Stimulated activated CD8-positive, alpha-beta memory T cell treated with anti-CD3 and anti-CD28 coated beads, Interleukin-4, amount 100 ng/mL, for 24 hours (primary cell): Measurements from ENCODE around the gene EFHC2.
"Not testable (repeated sequence)": the region's sequence is repeated elsewhere in the genome, so short reads cannot be mapped to it uniquely, and the experiment has no call there.

Experiments
- DNase-seq: peaks from one replicate; pipeline ENCODE4 v3.0.0-alpha.2; 2020; ENCODE audit warnings: low read depth

The EFHC2 gene

DNA sequence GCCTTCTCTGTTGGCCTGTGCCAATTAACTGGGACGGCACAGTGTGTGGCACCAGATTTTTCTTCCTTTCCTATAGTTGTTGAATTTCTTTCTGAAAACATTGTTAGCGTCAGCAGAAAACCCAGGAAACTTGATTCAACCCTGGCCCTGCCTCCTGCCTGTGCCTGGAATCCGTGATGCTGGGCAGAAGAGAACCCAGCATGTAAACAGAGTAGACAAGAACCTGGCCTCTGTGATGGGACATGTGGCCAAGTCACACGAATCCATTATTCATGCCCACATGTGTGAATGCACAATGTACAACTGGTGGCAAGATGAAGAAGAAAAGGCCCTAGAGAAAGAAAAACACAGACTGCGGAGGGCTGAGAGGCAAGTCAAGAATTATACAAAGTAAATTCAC, 111.4 kb downstream of the EFHC2 start:
- no peak for DNase-seq

DNA sequence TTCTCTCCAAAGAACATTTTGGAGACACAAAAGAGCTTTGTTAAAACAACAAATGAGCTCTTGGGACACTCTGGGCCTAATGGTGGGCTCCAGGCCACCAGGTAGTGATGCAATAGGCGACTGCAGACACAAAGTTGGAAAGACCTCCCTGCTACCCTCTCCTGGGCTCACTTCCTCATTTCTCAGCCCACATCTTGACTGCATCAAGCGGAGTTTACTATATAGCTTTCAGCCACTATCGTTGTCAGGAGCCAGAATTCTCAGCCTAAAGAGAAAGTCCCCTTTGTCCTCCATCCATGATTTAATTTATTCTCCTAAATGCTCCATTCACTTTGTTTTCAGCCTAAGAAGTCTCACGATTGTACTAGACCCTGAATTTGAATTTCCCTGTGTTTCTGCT, 114.9 kb downstream of the EFHC2 start:
- no peak for DNase-seq

DNA sequence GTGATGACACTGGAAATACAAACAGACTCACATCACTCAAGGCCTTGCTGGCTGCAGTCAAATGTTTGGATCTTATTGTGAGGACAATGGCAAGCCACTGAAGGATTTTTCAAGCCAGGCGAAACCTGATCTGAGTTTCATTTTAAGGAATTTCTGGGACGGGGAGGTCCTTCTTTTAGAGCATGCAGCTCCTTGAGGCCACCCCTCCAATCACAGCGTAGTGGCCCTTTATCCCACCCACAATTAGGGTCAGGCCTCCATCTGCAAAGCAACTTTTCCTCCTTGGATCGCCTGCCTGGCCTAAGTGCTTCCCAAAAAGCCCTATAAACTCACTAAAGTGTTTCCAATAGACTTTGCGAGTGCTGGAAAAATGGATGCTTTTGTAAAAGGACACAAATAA, 115.5 kb downstream of the EFHC2 start:
- DNase-seq = no peak

DNA sequence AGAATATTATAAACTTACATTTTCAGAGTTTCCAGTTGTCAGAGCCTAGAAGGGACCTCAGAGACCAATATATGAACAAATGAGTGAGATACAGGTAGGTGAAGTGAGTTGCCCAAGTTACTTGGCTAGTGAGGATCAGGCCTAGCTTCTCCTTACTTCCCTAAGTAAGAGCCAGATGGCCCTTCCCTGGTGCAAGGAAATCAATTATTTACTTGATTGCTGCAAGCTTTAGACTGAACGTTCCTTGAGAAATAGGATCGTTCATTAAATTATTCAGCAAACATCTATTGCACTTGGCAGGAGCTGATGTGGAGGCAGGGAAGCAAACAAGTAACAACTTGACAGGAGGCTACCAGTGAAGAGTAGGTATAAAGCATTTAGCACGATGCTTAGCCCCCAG, 117.8 kb downstream of the EFHC2 start:
- no peak for DNase-seq

DNA sequence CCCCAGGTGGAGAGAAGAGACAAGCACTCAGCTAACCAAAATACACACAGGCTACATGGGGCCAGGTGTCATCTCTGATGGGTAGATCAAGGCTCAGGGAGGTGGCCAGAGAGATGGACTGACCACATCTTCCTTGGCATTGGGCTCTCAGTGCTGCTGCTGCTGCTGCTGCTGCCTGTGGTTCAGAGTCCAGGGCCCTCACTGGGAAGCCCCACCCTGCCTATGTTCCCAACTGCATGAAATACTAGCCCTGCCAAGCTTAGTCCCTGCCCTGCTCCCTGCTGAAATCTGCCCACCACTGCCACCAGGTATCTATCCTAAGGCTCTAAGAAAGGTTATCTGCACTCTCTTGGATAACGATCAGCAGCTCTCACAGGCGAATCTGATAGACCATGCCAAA, 118.7 kb downstream of the EFHC2 start:
- DNase-seq = no peak

DNA sequence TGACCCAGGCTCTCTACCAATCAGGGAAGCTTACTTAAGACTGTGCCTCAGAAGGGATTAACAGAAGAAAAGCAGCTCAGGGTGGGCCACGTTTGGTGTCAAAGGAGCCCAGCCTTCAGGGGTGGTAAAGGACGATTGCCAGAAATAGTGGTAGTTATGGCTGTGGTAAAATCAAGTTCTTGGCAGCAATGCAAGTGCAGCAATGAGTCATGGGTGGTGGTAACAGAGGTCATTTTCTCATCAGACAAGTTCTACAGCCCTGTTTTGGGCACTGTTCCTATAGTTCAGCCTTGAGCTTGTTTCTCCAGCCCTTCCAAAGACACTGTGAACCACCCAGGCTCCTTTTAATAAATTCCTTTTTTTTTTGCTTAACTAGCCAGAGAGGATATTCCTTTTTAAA, 120.3 kb downstream of the EFHC2 start:
- DNase-seq = no peak

DNA sequence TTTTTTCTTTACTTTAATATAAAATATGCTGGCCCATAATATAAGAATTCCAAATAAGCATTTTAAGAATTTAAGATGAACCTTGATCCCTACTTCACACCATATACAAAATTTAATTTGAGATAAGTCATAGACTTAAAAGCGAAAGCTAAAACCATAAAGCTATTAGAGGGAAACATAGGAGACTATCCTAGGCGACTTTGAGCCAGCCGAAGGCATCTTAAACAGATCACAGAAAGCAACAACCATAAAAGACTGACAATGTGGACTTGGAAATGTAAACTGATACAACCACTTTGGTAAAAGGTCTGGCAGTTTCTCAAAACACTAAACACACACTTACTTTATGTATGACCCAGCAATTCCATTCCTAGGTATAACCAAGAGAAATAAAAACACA, 125.0 kb downstream of the EFHC2 start:
- DNase-seq = no peak

DNA sequence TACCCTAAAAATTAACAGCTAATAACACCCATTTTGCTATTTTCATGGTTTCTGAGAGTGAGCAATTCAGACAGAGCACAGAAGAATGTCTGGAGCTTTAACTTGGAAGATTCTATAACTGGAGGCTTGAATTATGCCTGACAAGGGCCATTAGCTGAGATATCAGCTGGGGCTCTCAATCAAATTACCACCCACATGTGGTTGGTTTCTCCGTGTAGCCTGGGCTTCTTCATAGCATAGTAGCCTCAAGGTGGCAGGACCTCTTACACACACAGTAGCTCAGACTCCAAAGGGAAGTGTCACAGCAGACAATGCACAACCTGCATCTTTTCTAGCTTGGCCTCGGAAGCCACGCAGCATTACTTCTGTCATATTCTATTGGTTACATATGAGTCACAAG, 127.3 kb downstream of the EFHC2 start:
- DNase-seq = no peak

DNA sequence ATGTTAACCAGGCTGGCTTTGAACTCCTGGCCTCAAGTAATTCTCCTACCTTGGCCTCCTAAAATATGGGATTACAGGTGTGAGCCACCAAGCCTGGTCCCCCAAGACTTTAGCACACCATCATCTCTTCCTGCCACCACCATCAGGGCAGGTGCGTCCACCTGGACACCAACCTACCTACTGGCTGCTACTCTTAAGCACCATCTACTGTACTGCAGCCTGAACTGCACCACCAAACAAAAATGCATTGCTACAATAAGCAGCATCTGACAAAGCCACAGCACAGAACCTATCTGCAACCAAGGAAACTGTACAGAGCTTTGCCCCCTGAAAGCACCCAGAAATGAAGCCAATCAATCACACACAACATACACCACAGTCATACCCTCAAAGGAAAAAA, 139.7 kb downstream of the EFHC2 start:
- DNase-seq = no peak

DNA sequence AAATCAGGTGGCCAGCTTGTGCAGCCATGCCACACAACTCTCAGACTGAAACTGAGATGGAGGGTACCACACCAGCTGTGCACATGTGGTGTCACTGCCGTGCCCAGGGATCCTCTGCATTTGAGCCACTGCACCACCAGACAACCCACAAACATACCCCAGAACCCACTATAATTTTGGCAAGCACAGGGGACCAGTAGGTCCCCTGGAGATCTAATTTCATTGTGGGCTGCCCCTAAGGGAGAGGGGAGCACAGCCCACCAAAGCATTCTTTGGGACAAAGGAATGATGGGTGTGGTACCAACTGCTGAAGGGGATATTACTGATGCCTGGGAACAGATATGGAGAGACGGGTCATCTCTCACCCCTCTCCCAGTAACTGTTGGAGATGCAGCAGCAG, 140.9 kb downstream of the EFHC2 start:
- no peak for DNase-seq

DNA sequence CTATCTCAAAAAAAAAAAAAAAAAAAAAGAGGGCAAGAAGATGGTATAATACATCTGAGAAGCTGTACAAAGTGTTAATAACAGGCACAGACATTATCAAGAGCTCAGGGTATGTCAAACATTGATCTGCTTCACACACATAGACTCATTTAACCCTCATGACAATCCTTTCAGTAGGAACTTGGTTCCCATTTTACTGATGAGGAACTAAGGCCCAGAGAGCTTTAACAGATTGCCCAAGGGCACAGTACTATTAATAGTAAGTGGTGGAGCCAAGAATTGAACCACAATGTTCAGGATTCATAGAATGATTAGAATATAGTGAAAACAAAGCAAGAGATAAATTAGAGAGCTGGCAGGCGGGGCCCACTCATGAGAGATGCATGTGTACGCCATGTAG, 154.4 kb downstream of the EFHC2 start:
- DNase-seq = no peak

DNA sequence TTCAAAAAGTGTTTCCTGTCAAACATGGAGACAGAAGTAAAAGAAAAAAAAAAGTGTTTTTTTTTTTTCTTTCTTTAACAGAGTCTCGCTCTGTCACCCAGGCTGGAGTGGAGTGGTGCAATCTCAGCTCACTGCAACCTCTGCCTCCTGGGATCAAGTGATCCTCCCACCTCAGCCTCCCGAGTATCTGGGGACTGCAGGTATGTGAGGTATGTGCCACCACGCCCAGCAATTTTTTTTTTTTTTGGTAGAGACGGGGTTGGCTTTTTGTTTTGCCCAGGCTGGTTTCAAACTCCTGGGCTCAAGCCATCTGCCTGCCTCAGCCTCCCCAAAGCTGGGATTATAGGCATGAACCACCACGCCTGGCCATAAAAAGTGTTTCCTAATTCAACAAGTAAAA, 155.6 kb downstream of the EFHC2 start:
- DNase-seq = not testable (repeated sequence)

DNA sequence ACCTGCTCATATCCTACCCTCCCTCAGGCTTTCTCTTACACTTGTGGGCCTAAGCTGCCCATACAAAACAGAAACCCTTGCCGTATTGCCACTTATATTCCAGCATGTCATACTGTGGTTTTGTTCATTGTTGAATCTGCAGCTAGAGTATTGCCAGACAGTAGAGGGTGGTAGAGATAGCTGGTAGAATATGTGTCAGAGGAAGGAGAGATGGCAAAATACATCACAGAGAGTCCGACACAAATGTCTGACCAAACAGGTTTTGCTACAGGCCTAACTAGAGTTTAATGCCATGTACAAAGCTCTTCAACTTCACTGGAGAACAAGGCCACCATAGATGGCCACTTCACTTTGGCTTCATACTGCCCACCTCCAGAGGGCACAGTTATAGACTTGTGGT, 160.1 kb downstream of the EFHC2 start:
- DNase-seq = no peak

DNA sequence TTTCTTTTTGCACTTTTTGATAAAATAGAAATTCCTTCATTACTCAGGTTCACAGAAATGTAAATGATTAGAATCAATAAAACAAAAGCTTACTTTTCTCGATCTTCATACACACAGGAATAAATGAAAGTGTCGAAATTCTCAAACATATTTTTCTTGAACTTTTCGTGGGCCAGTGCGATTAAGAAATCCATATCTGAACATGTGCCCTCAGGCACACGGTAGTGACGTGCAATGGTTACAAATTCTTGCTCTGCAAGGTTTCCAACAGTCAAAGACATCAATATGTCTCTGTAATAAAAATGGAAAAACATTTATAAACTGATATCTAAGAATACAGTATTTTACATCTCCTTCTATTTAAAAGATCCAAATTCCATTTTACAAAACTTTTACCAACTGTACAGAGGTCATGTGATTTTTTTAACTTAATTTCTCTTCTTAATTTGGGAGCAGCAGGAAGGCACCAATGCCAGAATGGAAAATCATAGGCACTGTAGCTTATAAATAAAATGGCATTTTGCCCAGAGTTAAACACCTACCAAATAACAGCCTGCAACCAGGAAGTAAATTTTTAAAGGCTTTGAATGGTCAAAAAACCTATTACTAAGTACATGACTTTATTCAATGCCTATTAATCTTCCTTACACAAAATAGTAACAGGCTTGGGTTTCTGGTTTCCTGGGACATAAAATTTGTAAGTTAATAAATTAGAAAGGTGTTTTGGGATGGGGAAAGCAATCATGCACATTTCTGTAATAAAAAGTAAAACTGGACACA, 165.0 kb downstream of the EFHC2 start:
- DNase-seq = no peak

DNA sequence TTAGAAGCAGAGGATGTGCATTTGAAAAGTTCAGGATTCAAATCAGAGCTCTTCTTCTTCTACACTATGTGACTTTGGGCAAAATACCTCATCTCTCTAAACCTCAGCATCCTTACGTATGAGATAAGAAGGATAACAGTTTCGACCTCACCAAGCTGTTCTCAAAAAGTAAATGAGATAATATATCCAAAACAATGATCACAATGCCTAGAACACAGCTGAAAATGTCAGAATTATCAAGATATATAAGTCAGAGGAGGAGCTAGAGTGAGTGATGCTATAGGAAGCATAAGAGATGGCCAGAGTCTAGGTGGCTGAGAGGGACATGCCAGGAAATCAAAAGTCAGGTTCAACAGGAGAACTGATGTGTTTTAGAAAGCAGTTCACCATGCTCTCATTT, 168.0 kb downstream of the EFHC2 start:
- DNase-seq = no peak

DNA sequence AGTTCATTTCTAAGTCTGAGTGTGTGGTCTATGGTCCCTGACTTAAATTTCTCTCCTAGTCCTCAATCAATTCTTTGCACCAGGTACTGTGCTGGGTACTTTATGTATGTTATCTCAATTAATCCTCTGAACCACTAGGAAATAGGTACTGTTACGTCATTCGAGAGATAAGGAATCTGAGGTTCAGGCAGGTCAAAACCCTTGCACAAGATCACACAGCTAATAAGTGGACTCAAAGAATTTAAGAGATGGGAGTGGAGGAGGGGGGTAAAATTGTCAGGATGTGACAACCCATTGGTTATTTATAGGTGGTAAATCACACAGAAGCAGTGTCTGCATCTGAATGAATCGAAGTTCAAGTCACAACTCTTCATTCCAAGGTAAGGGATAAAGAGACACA, 169.4 kb downstream of the EFHC2 start:
- no peak for DNase-seq

DNA sequence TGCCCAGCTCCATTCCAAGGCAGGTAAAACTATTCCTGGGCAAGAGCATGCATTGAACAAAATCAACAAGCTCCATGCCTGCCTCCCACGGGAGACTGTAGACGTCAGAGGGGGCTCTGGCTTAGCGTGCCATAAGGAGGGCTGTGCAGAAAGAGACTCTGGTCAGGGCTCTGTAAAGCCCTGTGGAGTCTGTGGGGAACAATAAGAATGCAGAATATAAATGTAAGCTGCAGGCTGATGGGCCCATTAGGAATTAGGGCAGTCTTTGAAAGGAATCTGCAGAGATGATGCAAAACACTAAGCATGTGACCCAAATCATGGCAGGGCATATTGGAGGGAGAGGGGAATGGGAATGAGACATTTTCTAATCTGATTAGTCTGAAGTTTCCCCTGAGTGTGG, 170.3 kb downstream of the EFHC2 start:
- no peak for DNase-seq

DNA sequence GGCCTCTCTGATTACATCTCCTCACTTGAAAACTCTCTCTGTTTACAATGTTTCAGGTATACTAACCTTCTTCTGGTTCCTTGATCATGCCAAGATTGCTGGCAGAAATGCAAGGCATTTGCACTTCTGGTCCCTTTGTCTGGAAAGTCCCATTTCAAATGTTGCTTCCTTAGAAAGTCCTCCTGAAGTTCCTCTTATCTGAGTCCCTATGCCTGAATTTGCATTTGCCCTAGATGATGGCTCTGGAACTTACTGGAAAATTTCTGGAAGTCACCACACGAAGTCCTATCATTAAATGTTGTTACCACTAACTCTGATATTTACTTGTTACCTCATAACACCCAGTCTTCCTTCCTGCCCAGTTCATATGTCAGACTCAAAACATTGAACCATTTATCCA, 176.4 kb downstream of the EFHC2 start:
- no peak for DNase-seq

DNA sequence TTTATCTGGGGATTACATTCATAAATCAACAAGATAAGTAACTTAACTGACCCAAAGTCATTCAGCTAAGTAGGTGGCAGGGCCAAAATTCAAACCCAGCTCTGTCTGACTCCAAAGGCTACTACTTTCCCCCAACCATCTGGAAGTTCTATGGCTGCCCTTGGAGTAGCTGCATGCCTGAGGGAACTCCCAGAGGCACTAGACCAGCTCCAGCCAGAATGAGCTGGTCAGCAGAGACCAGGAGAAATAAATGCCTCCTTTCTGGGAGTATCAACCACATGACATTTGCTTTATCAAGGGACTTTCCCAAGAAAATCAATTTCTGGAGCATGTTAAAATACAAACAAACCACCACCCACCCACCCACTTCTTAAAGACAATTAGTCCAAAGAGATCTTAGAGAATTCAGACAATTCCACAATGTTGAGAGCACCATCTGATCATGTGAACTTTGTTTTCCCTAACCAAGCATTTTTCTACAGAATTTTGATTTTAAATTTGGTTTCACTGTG, 180.5 kb downstream of the EFHC2 start:
- no peak for DNase-seq

DNA sequence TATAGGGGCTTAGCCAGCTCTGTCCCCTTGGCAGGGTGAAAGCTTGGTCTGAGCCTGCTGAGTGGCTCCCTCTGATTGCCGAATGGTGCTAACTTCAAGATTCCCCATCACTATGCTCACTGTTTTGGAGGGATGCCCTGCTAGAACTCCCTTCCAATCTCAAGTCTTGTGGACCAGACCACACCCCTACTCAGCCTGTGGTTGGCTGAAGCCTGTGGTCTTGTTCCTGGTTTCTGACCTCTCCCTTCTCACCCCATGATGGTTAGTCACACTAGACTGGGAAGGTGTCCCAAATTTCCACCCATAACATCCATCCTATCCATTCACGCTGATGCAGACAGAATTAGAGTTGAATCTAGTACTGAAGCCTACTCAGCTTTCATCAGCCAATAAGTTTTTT, 185.6 kb downstream of the EFHC2 start:
- no peak for DNase-seq

DNA sequence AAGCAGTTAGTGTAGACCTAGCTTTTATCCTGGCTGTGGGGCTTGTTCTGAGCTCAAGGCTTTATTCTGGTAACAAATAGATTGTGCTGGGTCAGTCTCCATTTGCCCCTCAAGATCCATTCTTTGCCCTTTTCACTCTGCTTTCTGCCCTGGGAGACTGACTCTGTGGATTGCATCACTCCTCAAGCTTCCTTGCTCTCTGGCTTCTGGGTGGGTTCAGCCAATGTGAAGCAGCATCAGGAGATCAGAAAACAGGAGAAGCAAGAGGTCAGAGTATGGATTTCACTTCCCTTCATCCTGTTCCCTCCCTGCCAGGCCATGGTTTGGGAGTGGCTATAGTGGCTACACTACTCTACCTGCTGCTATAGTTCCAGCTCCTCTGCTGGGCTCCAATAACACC, 186.2 kb downstream of the EFHC2 start:
- no peak for DNase-seq

DNA sequence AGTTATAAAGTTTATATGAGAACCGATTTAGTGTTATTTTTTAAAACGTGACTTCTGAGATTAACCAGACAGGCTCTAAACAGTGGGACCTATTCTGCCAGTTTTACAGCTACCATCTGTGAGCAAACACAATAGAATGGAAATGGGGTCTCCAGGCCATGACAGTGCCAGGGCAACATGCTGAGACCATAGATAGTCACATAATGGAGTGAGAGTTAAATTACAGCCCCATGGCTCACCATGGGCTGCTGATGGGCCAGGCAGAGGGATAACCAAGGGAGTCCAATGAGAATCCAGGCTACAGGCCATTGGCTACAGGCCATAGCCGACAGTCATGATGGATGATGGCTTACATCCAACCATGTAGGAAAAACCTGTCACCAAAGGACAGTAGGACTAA, 186.7 kb downstream of the EFHC2 start:
- no peak for DNase-seq

DNA sequence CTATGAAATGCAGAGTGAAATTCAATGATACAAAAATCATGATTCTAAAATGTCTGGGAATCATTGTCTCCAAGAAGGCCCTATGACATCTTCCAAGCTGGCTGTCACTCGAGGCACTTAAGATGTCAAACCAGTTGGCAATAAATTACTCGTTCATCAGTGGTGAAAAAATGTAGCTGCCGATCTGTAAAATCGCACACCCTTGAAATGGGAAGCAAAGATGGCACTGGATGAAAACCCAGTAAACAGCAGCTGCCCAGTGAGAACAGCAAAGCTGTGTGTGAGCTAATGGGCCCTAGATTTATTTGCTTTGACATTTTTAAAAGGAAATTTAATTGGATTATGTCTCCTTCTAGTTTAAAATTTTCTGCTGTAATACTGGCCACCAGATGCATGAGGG, 188.3 kb downstream of the EFHC2 start:
- DNase-seq = no peak

DNA sequence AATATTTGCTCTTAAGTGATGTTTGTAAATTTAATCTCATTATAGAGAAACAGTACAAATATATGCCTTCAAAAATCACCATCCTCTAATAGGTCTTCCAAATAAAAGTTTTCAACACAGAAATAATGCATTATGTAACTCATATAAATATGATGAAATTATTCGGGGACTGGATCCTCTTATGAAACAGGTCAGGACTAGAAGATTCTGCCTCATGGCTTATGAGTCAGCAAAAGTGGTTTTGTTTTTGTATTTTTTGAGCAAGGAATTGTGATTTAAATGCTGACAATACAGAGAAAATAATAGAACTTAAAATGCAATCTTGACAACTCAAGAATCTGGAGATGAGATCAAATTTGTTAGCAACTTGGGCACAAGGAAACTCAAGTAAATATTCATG, 190.6 kb downstream of the EFHC2 start:
- DNase-seq = no peak
